Measurements from ENCODE around the gene TSPYL6.

GRCh38 chr2:54259413-54260240 lies 3.6 kb upstream of the TSPYL6 start:
- TF ChIP-seq POLR2A (IDR thresholded peaks at IDR 0.05) = no peak
- TF ChIP-seq, protein P1, sequence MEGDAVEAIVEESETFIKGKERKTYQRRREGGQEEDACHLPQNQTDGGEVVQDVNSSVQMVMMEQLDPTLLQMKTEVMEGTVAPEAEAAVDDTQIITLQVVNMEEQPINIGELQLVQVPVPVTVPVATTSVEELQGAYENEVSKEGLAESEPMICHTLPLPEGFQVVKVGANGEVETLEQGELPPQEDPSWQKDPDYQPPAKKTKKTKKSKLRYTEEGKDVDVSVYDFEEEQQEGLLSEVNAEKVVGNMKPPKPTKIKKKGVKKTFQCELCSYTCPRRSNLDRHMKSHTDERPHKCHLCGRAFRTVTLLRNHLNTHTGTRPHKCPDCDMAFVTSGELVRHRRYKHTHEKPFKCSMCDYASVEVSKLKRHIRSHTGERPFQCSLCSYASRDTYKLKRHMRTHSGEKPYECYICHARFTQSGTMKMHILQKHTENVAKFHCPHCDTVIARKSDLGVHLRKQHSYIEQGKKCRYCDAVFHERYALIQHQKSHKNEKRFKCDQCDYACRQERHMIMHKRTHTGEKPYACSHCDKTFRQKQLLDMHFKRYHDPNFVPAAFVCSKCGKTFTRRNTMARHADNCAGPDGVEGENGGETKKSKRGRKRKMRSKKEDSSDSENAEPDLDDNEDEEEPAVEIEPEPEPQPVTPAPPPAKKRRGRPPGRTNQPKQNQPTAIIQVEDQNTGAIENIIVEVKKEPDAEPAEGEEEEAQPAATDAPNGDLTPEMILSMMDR (IDR thresholded peaks at IDR 0.05) = no peak
